HFF-Myc (cell line): ENCODE results near the gene NELL2.

Source experiments
- DNase-seq: peaks from one replicate; pipeline ENCODE4 v3.0.0-alpha.2; 2011; ENCODE audit warnings: low read depth; ENCODE audit errors: extremely low read depth
- H3K4me3 ChIP-seq: replicated peaks from 2 replicates; pipeline ENCODE4 v1.5.1; 2011; ENCODE audit warnings: low read depth, mild to moderate bottlenecking, control low read depth, low read length
- CTCF ChIP-seq: IDR thresholded peaks from 2 replicates; pipeline ENCODE4 v1.5.1; 2012; ENCODE audit warnings: mild to moderate bottlenecking, low read depth, low read length, control low read depth; ENCODE audit errors: missing control alignments

The NELL2 gene

GRCh38 chr12:44848703-44849085 is 27.4 kb downstream of the NELL2 start:
- H3K4me3 ChIP-seq: no peak overlapping the region
- DNase-seq: no peak
- no peak for TF ChIP-seq CTCF

DNA sequence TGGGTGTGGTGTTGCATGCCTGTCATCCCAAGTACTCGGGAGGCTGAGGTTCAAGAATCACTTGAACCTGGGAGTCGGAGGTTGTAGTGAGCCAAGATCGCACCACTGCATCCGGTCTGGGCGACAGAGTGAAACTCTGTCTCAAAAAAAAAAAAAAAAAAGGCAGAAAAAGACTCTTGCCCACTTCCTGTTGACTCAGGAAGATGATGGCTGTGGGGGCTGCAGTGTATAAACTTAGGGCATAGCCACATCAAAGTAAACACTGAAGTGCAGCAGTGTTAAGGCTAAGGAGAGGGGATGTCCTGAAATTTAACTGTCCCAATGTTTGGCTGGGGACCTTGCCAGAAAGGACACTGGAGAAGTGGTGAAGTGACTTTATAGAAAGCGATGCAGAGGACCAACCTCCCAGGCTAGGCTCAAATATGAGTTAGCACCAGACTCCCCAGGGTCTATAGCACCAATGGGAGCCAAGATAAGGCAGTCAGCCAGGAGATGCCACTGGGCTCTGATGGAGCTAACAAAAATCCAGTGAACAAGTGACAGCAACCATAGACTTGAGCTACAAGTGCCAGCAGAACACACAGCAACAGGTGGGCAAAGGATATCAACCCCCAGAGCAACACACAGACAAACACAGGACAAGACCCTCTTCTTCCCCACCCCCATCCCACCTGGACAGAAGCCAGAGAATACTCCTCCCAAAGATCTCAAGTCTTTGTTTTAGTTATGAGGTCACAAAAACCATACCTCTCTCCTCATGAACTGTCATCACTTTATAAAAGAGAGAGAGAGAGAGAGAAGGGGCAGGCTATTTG is 28.0 kb downstream of the NELL2 start:
- no peak for TF ChIP-seq CTCF
- H3K4me3 ChIP-seq: no peak overlapping the region
- no peak for DNase-seq

DNA sequence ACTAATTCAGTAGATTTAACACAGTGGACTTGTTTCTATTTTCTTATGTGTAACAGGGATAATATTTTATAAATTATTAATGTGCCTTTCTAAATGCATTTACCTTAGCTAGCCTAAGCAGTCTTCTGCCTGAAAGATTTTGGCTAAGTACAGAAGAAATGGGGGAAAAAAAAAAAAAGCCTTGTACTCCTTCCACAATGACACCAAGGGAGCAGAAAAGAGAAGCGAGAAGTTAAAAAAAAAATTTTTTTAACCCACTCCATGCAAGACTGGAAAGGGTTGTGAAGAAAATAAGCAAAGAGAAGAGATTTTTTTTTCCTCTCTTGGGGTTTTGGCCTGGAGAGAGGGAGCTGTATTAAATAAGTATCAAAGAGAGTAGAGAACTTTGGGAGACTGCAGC is 28.7 kb downstream of the NELL2 start:
- no peak for TF ChIP-seq CTCF
- no peak overlapping the region for H3K4me3 ChIP-seq
- DNase-seq: no peak

- no peak overlapping the region for H3K4me3 ChIP-seq
- no peak for TF ChIP-seq CTCF
Observed at GRCh38 chr12:44846826-44847225, 29.3 kb downstream of the NELL2 start.

GRCh38 chr12:44842669-44843068 is 33.4 kb downstream of the NELL2 start:
- no peak overlapping the region for H3K4me3 ChIP-seq
- TF ChIP-seq CTCF: no peak
- DNase-seq: no peak

More at GRCh38 chr12:44846826-44847225, 29.3 kb downstream of the NELL2 start:
- DNase-seq: no peak

DNA sequence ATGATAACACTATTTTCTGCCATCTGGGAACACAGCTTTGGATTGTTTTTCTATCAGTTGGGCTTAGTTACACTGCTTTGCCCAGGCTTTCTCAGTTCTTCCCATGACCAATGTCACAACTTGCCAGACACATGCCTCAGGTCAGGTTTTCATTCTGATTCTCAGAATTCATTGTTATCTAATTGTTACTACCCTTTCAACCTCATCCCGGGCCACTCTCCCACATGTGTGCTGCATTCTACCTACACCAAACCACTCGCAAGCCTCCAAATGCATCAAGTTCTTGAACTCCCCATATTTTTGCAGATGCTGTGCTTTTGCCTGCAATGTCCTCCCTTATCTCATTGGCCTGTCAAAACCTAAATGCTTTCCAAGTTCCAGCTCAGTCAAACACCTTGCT is 36.3 kb downstream of the NELL2 start:
- no peak for DNase-seq
- no peak for TF ChIP-seq CTCF
- H3K4me3 ChIP-seq: no peak overlapping the region
